Measurements from ENCODE around the gene RNU7-1. TPM values are rescaled to one million over a fixed set of nuclear protein-coding genes. Genes with fewer than 3 reads are reported as not detected.
"Not testable (repeated sequence)": the region's sequence is repeated elsewhere in the genome, so short reads cannot be mapped to it uniquely, and the experiment has no call there.

The RNU7-1 gene
- total RNA-seq, 1 donor from 2014 or later, result not detected

DNA sequence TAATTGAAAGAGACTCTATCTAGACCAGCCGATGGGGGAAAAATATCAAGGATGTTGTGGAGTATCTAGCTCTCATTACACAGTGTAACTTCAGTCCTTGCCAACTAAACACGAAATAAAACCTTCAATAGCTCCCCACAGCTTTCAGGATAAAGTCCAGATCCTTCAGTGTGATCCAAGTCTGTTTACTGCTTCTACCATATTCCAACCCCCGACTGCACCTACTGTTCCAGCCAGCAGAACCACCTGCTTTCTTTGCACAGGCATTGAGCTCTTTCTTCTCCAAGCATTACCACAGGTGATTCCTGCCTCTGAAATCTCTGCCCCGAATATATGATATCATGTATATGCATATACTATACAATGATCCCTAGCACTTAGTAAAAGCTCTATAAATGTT is 41.2 kb upstream of the RNU7-1 start:
- no peak for DNase-seq (ENCODE audit: low spot score, unreplicated experiment)
- TF ChIP-seq, protein P1, sequence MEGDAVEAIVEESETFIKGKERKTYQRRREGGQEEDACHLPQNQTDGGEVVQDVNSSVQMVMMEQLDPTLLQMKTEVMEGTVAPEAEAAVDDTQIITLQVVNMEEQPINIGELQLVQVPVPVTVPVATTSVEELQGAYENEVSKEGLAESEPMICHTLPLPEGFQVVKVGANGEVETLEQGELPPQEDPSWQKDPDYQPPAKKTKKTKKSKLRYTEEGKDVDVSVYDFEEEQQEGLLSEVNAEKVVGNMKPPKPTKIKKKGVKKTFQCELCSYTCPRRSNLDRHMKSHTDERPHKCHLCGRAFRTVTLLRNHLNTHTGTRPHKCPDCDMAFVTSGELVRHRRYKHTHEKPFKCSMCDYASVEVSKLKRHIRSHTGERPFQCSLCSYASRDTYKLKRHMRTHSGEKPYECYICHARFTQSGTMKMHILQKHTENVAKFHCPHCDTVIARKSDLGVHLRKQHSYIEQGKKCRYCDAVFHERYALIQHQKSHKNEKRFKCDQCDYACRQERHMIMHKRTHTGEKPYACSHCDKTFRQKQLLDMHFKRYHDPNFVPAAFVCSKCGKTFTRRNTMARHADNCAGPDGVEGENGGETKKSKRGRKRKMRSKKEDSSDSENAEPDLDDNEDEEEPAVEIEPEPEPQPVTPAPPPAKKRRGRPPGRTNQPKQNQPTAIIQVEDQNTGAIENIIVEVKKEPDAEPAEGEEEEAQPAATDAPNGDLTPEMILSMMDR (IDR thresholded peaks at IDR 0.05; ENCODE audit: unreplicated experiment), result no peak
- no peaks in the 10 kb centered on the region for H3K9me3 Mint-ChIP-seq (ENCODE audit: low read depth)
- H3K27me3 Mint-ChIP-seq, result no peaks in the 10 kb centered on the region
- H3K27ac Mint-ChIP-seq, result peak overlapping the region; percentile 25
- H3K4me1 Mint-ChIP-seq (ENCODE audit: low read depth), result peaks cover 9% of the 10 kb centered on the region
- H3K4me3 Mint-ChIP-seq (ENCODE audit: low read depth), result no peak overlapping the region
- no peaks in the 10 kb centered on the region for H3K36me3 Mint-ChIP-seq (ENCODE audit: insufficient read depth)

DNA sequence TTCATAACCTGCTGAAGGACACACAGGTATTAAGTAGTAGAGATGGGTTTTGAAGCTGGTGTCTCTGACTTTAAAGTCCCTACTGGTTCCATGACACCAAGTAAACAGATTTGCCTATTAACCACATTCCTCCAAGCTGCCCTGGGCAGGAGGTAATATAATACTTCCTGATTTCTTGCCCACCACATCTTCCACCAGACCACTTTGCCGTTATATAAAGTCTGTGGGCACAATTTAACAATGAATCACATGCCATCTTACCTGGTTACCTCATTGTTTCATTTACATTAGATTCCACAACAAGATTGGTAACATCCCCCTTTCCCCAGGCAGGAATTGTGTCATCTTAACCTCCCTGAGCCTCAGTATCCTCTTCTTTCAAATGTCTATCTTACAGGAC is 39.9 kb upstream of the RNU7-1 start:
- Mint-ChIP-seq H3K9me3 (ENCODE audit: low read depth) (no peaks in the 10 kb centered on the region), H3K36me3 (ENCODE audit: insufficient read depth) (no peaks in the 10 kb centered on the region), H3K4me1 (ENCODE audit: low read depth) (peaks cover 9% of the 10 kb centered on the region), H3K27me3 (no peaks in the 10 kb centered on the region), H3K27ac (no peak overlapping the region), H3K4me3 (ENCODE audit: low read depth) (no peak overlapping the region)
- TF ChIP-seq, protein P1 (IDR thresholded peaks at IDR 0.05; ENCODE audit: unreplicated experiment), result no peak
- no peak for DNase-seq (ENCODE audit: low spot score, unreplicated experiment)

DNA sequence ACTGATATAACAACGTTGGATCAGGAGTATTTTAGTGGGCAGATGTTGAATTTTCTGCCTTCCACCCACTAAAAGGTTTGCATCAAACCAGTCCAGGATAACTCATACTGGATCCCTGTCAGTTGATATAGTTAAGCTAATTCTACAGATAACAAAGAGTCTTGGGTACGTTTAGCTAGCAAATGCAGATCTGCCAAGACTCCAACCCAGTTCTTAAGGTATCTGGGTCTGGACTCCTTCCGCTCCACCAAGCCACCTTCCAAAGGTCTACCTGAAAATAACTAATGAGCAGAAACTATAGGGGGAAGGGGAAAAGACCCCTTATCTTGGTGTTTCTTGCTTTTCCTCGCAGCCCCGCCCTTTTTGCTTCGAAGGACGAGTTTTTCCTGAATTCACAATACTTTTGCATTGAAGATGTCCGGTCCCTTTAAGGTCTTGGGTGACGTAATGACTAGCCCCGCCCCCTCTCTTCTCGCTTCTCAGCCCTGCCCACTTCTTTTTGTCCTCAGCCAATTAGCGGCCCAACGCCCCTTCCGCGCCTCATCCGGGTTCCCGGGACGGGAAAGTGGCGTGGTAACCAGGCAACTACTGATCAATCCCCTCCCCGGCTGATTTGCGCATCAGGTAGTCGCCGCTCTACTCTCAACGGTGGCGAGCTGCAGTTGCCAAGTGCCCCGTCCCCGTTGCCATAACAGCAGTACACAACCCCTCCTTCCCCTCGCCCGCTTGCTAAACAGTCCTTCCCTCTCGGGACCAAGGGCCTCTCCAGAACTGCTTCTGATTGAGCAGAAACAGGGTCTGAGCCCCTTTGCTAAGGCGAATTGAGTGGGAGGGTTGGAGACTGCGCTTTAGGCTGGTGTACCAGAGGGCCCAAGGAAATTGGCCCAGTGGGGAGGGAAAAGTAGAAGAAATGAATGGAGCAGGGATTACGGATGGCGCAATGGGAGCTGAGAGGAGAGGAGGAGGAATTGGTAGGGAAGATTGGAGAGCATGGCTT is 39.0 kb upstream of the RNU7-1 start, which contains the start of gene LRRC23:
Gene LRRC23 (plus strand): TSS at position 543 of the 997 bp plus-strand sequence. CDS start 812 bp downstream, outside the sequence.
- H3K9me3 Mint-ChIP-seq (ENCODE audit: low read depth), result no peaks in the 10 kb centered on the region
- no peak within 1 kb of the TSS for H3K4me3 Mint-ChIP-seq (ENCODE audit: low read depth)
- H3K4me1 Mint-ChIP-seq (ENCODE audit: low read depth), result peaks cover 9% of the 10 kb centered on the region
- TF ChIP-seq, protein P1 (IDR thresholded peaks at IDR 0.05; ENCODE audit: unreplicated experiment), result no peak
- no peaks in the 10 kb centered on the region for H3K36me3 Mint-ChIP-seq (ENCODE audit: insufficient read depth)
- no peak within 1 kb of the TSS for H3K27ac Mint-ChIP-seq
- H3K27me3 Mint-ChIP-seq, result no peaks in the 10 kb centered on the region
- DNase-seq (ENCODE audit: low spot score, unreplicated experiment), result peak; percentile 100

DNA sequence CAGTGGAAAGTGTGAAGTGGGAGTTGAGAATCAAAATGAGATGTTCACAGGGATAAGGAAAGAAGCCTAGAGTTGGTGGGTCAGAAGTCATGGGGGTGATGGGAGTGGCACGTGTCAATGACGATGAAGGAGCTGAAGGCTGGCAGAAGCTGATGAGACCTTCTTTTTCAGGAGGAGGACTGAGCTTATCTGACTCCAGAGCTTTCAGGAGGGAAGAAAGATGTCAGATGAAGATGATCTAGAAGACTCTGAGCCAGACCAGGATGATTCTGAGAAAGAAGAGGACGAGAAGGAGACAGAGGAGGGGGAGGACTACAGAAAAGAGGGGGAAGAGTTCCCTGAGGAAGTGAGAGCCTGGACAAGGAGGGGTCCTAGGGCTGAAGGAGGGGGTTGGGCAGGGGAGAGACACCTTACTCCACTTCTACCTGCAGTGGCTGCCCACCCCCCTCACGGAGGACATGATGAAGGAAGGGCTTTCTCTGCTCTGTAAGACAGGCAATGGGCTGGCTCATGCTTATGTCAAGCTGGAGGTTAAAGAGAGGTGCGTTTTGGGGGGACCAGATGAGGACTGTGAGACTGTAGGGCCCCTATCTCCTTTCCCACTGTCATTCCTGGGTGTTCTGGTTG is 38.1 kb upstream of the RNU7-1 start:
- H3K27me3 Mint-ChIP-seq, result no peaks in the 10 kb centered on the region
- H3K9me3 Mint-ChIP-seq (ENCODE audit: low read depth), result no peaks in the 10 kb centered on the region
- no peak overlapping the region for H3K4me3 Mint-ChIP-seq (ENCODE audit: low read depth)
- TF ChIP-seq, protein P1 (IDR thresholded peaks at IDR 0.05; ENCODE audit: unreplicated experiment), result no peak
- H3K36me3 Mint-ChIP-seq (ENCODE audit: insufficient read depth), result no peaks in the 10 kb centered on the region
- peaks cover 9% of the 10 kb centered on the region for H3K4me1 Mint-ChIP-seq (ENCODE audit: low read depth)
- H3K27ac Mint-ChIP-seq, result no peak overlapping the region
- DNase-seq (ENCODE audit: low spot score, unreplicated experiment), result no peak

DNA sequence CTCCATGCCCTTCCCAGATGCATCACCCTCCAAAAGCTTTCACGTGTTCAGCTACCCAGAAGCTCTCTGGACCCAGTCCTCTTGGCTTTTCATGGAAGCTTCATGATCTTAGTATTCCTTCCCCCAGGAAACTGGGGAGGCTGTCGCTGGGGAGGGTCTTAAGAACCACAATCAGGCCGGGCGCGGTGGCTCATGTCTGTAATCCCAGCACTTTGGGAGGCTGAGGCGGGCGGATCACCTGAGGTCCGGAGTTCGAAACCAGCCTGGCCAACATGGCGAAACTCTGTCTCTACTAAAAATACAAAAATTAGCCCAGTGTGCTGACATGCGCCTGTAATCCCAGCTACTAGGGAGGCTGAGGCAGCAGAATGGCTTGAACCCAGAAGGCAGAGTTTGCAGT is 35.5 kb upstream of the RNU7-1 start:
- not testable (repeated sequence) for H3K4me3 Mint-ChIP-seq (ENCODE audit: low read depth); H3K4me1 Mint-ChIP-seq (ENCODE audit: low read depth)

More for the DNA sequence above, 35.5 kb upstream of the RNU7-1 start:
- DNase-seq (ENCODE audit: low spot score, unreplicated experiment); H3K36me3 Mint-ChIP-seq (ENCODE audit: insufficient read depth); H3K9me3 Mint-ChIP-seq (ENCODE audit: low read depth); H3K27ac Mint-ChIP-seq: not testable (repeated sequence)
- peaks cover 14% of the 10 kb centered on the region for H3K27me3 Mint-ChIP-seq

All from progenitor cell of endocrine pancreas (in vitro differentiated cells).